ENCODE data around the gene NKX3-2. TPM values are rescaled to one million over a fixed set of nuclear protein-coding genes. Genes with fewer than 3 reads are reported as not detected.

NKX3-2 gene
- total RNA-seq, 2 donors from 2014 or later: 0.11 to 1.5 TPM

- peaks cover 6% of the 10 kb centered on the region for H3K9me3 Mint-ChIP-seq
- H3K27me3 Mint-ChIP-seq (ENCODE audit: insufficient read depth): peaks cover 91% of the 10 kb centered on the region
- Histone ChIP-seq H3K36me3 (ENCODE audit: control insufficient read depth, insufficient read depth, low read length) (no peaks in the 10 kb centered on the region), H3K27ac (ENCODE audit: low read depth, low read length) (no peak overlapping the region), H3K4me3 (ENCODE audit: low read length) (peak overlapping the region; percentile 81), H3K9me3 (ENCODE audit: control insufficient read depth, low read length) (no peaks in the 10 kb centered on the region), H3K4me1 (ENCODE audit: control insufficient read depth, insufficient read depth, low read length) (no peaks in the 10 kb centered on the region), H3K9ac (ENCODE audit: extremely low read depth, low read length, poor library complexity, severe bottlenecking) (no peak overlapping the region), H3K27me3 (ENCODE audit: control insufficient read depth, insufficient read depth, low read length, poor library complexity, severe bottlenecking) (peaks cover 95% of the 10 kb centered on the region)
- no peaks in the 10 kb centered on the region for H3K36me3 Mint-ChIP-seq (ENCODE audit: low read depth)
- WGBS, 2 experiments (ENCODE audit: insufficient coverage in 1 of 2, insufficient read length in 1 of 2): 50 to 76% methylated on average over 14 to 27 of the region's 27 CpGs
- peaks cover 11% of the 10 kb centered on the region for H3K4me1 Mint-ChIP-seq
- peak overlapping the region; percentile 69 for H3K4me3 Mint-ChIP-seq
- no peak for TF ChIP-seq CTCF (conservative IDR thresholded peaks at IDR 0.05)
- peak; percentile 64 for DNase-seq
- H3K27ac Mint-ChIP-seq: no peak overlapping the region
Measured at GRCh38 chr4:13542577-13543031, 1.7 kb downstream of the NKX3-2 start.

GRCh38 chr4:13541720-13542576, 2.4 kb downstream of the NKX3-2 start:
- peak; percentile 75 for TF ChIP-seq CTCF (conservative IDR thresholded peaks at IDR 0.05)
- peak; percentile 94 for DNase-seq

GRCh38 chr4:13541176-13541604, 3.1 kb downstream of the NKX3-2 start:
- Mint-ChIP-seq H3K27ac (no peak overlapping the region), H3K27me3 (ENCODE audit: insufficient read depth) (peaks cover 92% of the 10 kb centered on the region), H3K36me3 (ENCODE audit: low read depth) (no peaks in the 10 kb centered on the region), H3K9me3 (peaks cover 6% of the 10 kb centered on the region), H3K4me1 (peaks cover 4% of the 10 kb centered on the region), H3K4me3 (no peak overlapping the region)
- no peak for DNase-seq
- WGBS, 2 experiments (ENCODE audit: insufficient coverage in 1 of 2, insufficient read length in 1 of 2): 57 to 77% methylated on average over 5 to 10 of the region's 10 CpGs
- Histone ChIP-seq H3K36me3 (ENCODE audit: control insufficient read depth, insufficient read depth, low read length) (no peaks in the 10 kb centered on the region), H3K27me3 (ENCODE audit: control insufficient read depth, insufficient read depth, low read length, poor library complexity, severe bottlenecking) (peaks cover 95% of the 10 kb centered on the region), H3K4me1 (ENCODE audit: control insufficient read depth, insufficient read depth, low read length) (no peaks in the 10 kb centered on the region), H3K9me3 (ENCODE audit: control insufficient read depth, low read length) (no peaks in the 10 kb centered on the region), H3K4me3 (ENCODE audit: low read length) (no peak overlapping the region), H3K27ac (ENCODE audit: low read depth, low read length) (no peak overlapping the region), H3K9ac (ENCODE audit: extremely low read depth, low read length, poor library complexity, severe bottlenecking) (no peak overlapping the region)
- TF ChIP-seq CTCF (conservative IDR thresholded peaks at IDR 0.05): no peak

More at GRCh38 chr4:13541720-13542576, 2.4 kb downstream of the NKX3-2 start:
- H3K4me1 ChIP-seq (ENCODE audit: control insufficient read depth, insufficient read depth, low read length): no peaks in the 10 kb centered on the region
- Mint-ChIP-seq H3K4me3 (peak overlapping the region; percentile 69), H3K4me1 (peaks cover 10% of the 10 kb centered on the region), H3K36me3 (ENCODE audit: low read depth) (no peaks in the 10 kb centered on the region), H3K27me3 (ENCODE audit: insufficient read depth) (peaks cover 92% of the 10 kb centered on the region), H3K27ac (no peak overlapping the region), H3K9me3 (peaks cover 6% of the 10 kb centered on the region)
- no peaks in the 10 kb centered on the region for H3K9me3 ChIP-seq (ENCODE audit: control insufficient read depth, low read length)
- H3K36me3 ChIP-seq (ENCODE audit: control insufficient read depth, insufficient read depth, low read length): no peaks in the 10 kb centered on the region
- H3K27me3 ChIP-seq (ENCODE audit: control insufficient read depth, insufficient read depth, low read length, poor library complexity, severe bottlenecking): peaks cover 95% of the 10 kb centered on the region
- no peak overlapping the region for H3K27ac ChIP-seq (ENCODE audit: low read depth, low read length)
- 35 to 60% methylated on average over 40 to 79 of the region's 79 CpGs for WGBS, 2 experiments (ENCODE audit: insufficient coverage in 1 of 2, insufficient read length in 1 of 2)
- H3K9ac ChIP-seq (ENCODE audit: extremely low read depth, low read length, poor library complexity, severe bottlenecking): no peak overlapping the region
- no peak overlapping the region for H3K4me3 ChIP-seq (ENCODE audit: low read length)
